ENCODE measurements around the gene YWHAQ. TPM values are rescaled to one million over a fixed set of nuclear protein-coding genes. Genes with fewer than 3 reads are reported as not detected.
"Not testable (repeated sequence)": the region's sequence is repeated elsewhere in the genome, so short reads cannot be mapped to it uniquely, and the experiment has no call there.

YWHAQ gene
- total RNA-seq, 2 experiments from 2014 or later: 95.8 to 101 TPM

DNA sequence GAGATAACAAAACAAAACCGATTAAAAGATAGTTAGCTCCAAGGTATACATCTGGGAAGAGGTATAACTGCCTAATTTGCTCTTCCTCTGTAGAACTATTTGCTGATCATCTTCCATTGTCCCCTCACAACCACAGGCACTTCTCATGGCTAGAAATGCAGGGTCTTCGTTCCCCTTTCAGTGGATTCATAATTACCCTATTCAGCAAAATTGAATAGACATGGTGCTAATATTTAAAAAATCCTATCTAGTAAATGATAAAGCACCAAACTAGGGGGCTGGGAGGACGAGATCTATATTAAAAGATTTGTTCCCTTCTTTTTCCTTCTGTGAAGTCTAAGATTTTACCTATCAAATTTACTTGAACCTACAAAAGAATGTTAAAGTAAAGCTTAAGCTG is 44.3 kb downstream of the YWHAQ start:
- Mint-ChIP-seq H3K4me3 (no peak overlapping the region), H3K4me1 (ENCODE audit: low read depth) (peaks cover 8% of the 10 kb centered on the region), H3K36me3 (ENCODE audit: low read depth) (peaks cover 76% of the 10 kb centered on the region), H3K9me3 (no peaks in the 10 kb centered on the region), H3K27ac (no peak overlapping the region), H3K27me3 (no peaks in the 10 kb centered on the region)
- H3K4me3 ChIP-seq (ENCODE audit: low read length): no peak overlapping the region
- H3K9me3 ChIP-seq (ENCODE audit: control insufficient read depth in 1 of 2, insufficient read depth in 1 of 2, low read length in 2 of 2): no peaks in the 10 kb centered on the region
- POLR2A ChIA-PET: no interaction called here
- ATAC-seq (ENCODE audit: poor library complexity) (no peak), DNase-seq (no peak)
- intact Hi-C loops (cut with DNase I, micrococcal nuclease): no loop called here
- CTCF ChIA-PET: interaction anchor here (1.7 kb wide), 1 partner anchor 9 kb away, joined by 4 read pairs; no protein-coding TSS in a partner anchor
- TF ChIP-seq, protein P1, sequence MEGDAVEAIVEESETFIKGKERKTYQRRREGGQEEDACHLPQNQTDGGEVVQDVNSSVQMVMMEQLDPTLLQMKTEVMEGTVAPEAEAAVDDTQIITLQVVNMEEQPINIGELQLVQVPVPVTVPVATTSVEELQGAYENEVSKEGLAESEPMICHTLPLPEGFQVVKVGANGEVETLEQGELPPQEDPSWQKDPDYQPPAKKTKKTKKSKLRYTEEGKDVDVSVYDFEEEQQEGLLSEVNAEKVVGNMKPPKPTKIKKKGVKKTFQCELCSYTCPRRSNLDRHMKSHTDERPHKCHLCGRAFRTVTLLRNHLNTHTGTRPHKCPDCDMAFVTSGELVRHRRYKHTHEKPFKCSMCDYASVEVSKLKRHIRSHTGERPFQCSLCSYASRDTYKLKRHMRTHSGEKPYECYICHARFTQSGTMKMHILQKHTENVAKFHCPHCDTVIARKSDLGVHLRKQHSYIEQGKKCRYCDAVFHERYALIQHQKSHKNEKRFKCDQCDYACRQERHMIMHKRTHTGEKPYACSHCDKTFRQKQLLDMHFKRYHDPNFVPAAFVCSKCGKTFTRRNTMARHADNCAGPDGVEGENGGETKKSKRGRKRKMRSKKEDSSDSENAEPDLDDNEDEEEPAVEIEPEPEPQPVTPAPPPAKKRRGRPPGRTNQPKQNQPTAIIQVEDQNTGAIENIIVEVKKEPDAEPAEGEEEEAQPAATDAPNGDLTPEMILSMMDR (IDR thresholded peaks at IDR 0.05): no peak
- H3K36me3 ChIP-seq (ENCODE audit: insufficient read depth, low read length): peaks cover 70% of the 10 kb centered on the region
- H3K4me1 ChIP-seq (ENCODE audit: insufficient read depth, low read length): no peaks in the 10 kb centered on the region
- H3K27ac ChIP-seq (ENCODE audit: low read depth in 1 of 2, low read length in 2 of 2): no peak overlapping the region
- H3K27me3 ChIP-seq (ENCODE audit: control insufficient read depth in 1 of 2, insufficient read depth in 2 of 2, low read length in 2 of 2): no peaks in the 10 kb centered on the region

DNA sequence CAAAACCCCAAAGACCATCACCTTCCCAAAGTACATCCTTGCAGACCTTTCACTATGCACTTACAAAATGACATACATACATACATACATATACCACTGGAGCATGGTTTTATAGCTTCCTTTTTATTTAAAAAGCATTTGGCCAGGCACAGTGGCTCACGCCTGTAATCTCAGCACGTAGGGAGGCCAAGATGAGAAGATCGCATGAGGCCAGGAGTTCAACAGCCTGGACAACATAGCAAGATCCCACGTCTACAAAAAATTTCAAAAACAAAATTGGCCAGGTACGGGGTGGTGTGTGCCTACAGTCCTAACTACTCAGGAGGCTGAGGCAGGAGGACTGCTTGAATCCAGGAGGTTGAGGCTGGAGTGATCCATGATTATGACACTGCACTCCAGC is 45.3 kb downstream of the YWHAQ start:
- H3K27ac Mint-ChIP-seq: no peak overlapping the region

GRCh38 chr2:9584902-9585301 is 45.9 kb downstream of the YWHAQ start:
- POLR2A ChIA-PET; H3K27me3 Mint-ChIP-seq; H3K27ac Mint-ChIP-seq; H3K4me1 Mint-ChIP-seq (ENCODE audit: low read depth); H3K27me3 ChIP-seq (ENCODE audit: control insufficient read depth in 1 of 2, insufficient read depth in 2 of 2, low read length in 2 of 2); H3K9me3 ChIP-seq (ENCODE audit: control insufficient read depth in 1 of 2, insufficient read depth in 1 of 2, low read length in 2 of 2); H3K4me3 ChIP-seq (ENCODE audit: low read length); DNase-seq; CTCF ChIA-PET; H3K27ac ChIP-seq (ENCODE audit: low read depth in 1 of 2, low read length in 2 of 2); H3K9me3 Mint-ChIP-seq; intact Hi-C loops (cut with DNase I, micrococcal nuclease); H3K4me3 Mint-ChIP-seq; ATAC-seq (ENCODE audit: poor library complexity); H3K4me1 ChIP-seq (ENCODE audit: insufficient read depth, low read length): not testable (repeated sequence)
- H3K36me3 ChIP-seq (ENCODE audit: insufficient read depth, low read length): peaks cover 57% of the 10 kb centered on the region
- H3K36me3 Mint-ChIP-seq (ENCODE audit: low read depth): peaks cover 66% of the 10 kb centered on the region

More for the DNA sequence above, 45.3 kb downstream of the YWHAQ start:
- no peak overlapping the region for H3K4me3 Mint-ChIP-seq
- no peaks in the 10 kb centered on the region for H3K27me3 Mint-ChIP-seq
- ATAC-seq (ENCODE audit: poor library complexity) (no peak), DNase-seq (no peak)
- H3K4me1 Mint-ChIP-seq (ENCODE audit: low read depth): peaks cover 4% of the 10 kb centered on the region
- Histone ChIP-seq H3K9me3 (ENCODE audit: control insufficient read depth in 1 of 2, insufficient read depth in 1 of 2, low read length in 2 of 2) (no peaks in the 10 kb centered on the region), H3K27ac (ENCODE audit: low read depth in 1 of 2, low read length in 2 of 2) (no peak overlapping the region), H3K4me3 (ENCODE audit: low read length) (no peak overlapping the region), H3K36me3 (ENCODE audit: insufficient read depth, low read length) (peaks cover 61% of the 10 kb centered on the region), H3K4me1 (ENCODE audit: insufficient read depth, low read length) (no peaks in the 10 kb centered on the region), H3K27me3 (ENCODE audit: control insufficient read depth in 1 of 2, insufficient read depth in 2 of 2, low read length in 2 of 2) (no peaks in the 10 kb centered on the region)
- POLR2A ChIA-PET: no interaction called here
- H3K36me3 Mint-ChIP-seq (ENCODE audit: low read depth): peaks cover 69% of the 10 kb centered on the region
- intact Hi-C loops (cut with DNase I, micrococcal nuclease): no loop called here
- CTCF ChIA-PET: interaction anchor here (1.7 kb wide), 1 partner anchor 10 kb away, joined by 4 read pairs; no protein-coding TSS in a partner anchor
- TF ChIP-seq, protein P1 (IDR thresholded peaks at IDR 0.05): no peak
- H3K9me3 Mint-ChIP-seq: no peaks in the 10 kb centered on the region

- H3K4me3 ChIP-seq (ENCODE audit: low read length): no peak overlapping the region
- POLR2A ChIA-PET: no interaction called here
- no peaks in the 10 kb centered on the region for H3K9me3 ChIP-seq (ENCODE audit: control insufficient read depth in 1 of 2, insufficient read depth in 1 of 2, low read length in 2 of 2)
- DNase-seq (no peak), ATAC-seq (ENCODE audit: poor library complexity) (no peak)
- Mint-ChIP-seq H3K4me3 (no peak overlapping the region), H3K36me3 (ENCODE audit: low read depth) (peaks cover 47% of the 10 kb centered on the region), H3K27me3 (no peaks in the 10 kb centered on the region), H3K9me3 (no peaks in the 10 kb centered on the region), H3K27ac (no peak overlapping the region), H3K4me1 (ENCODE audit: low read depth) (no peaks in the 10 kb centered on the region)
- no peak overlapping the region for H3K27ac ChIP-seq (ENCODE audit: low read depth in 1 of 2, low read length in 2 of 2)
- no peaks in the 10 kb centered on the region for H3K4me1 ChIP-seq (ENCODE audit: insufficient read depth, low read length)
- H3K27me3 ChIP-seq (ENCODE audit: control insufficient read depth in 1 of 2, insufficient read depth in 2 of 2, low read length in 2 of 2): no peaks in the 10 kb centered on the region
- H3K36me3 ChIP-seq (ENCODE audit: insufficient read depth, low read length): peaks cover 36% of the 10 kb centered on the region
- TF ChIP-seq, protein P1 (IDR thresholded peaks at IDR 0.05): no peak
- intact Hi-C loops (cut with DNase I, micrococcal nuclease): no loop called here
- CTCF ChIA-PET: no interaction called here
These were observed 48.2 kb downstream of the YWHAQ start for GRCh38 chr2:9582624-9583023.
